ENCODE measurements around the gene ANXA2.
"Not testable (repeated sequence)": the region's sequence is repeated elsewhere in the genome, so short reads cannot be mapped to it uniquely, and the experiment has no call there.

Gene ANXA2

GRCh38 chr15:60416484-60416883 lies 18.7 kb upstream of the ANXA2 start:
- Histone ChIP-seq H2AFZ (ENCODE audit: low read length) (no peak overlapping the region), H2AK5ac (ENCODE audit: low read depth, low read length) (no peak overlapping the region), H4K8ac (ENCODE audit: low read depth, low read length) (no peak overlapping the region), H3K27ac (replicated peaks; ENCODE audit: low read length) (no peak overlapping the region), H2BK5ac (ENCODE audit: low read length) (no peak overlapping the region), H3K9me3 (replicated peaks in 1 of 2; ENCODE audit: control insufficient read depth in 2 of 2, insufficient read depth in 1 of 2, low read depth in 1 of 2, low read length in 2 of 2) (no peaks in the 10 kb centered on the region), H2BK12ac (ENCODE audit: low read length) (no peak overlapping the region), H2BK15ac (ENCODE audit: low read length) (no peak overlapping the region), H3K4me2 (ENCODE audit: insufficient read depth, low read length, poor library complexity, severe bottlenecking) (no peak overlapping the region), H3K4ac (ENCODE audit: low read length) (no peak overlapping the region), H3K23ac (ENCODE audit: low read depth, low read length, poor library complexity) (no peak overlapping the region), H3K27me3 (ENCODE audit: control insufficient read depth in 3 of 3, insufficient read depth in 3 of 3, low read depth in 1 of 3, low read length in 3 of 3) (no peaks in the 10 kb centered on the region), H3K79me1 (ENCODE audit: low read depth, low read length) (no peaks in the 10 kb centered on the region), H3K14ac (ENCODE audit: low read length) (no peak overlapping the region), H3K36me3 (replicated peaks in 1 of 2; ENCODE audit: control insufficient read depth in 2 of 2, insufficient read depth in 2 of 2, low read length in 2 of 2) (peaks cover 0 to 12% of the 10 kb centered on the region in 2 donors), H4K91ac (ENCODE audit: low read depth, low read length, poor library complexity) (no peak overlapping the region), H2BK120ac (ENCODE audit: low read depth, low read length) (no peak overlapping the region), H3K4me1 (ENCODE audit: control insufficient read depth in 2 of 2, insufficient read depth in 1 of 2, low read depth in 1 of 2, low read length in 2 of 2) (no peaks in the 10 kb centered on the region), H3K4me3 (ENCODE audit: low read length in 2 of 2) (no peak overlapping the region), H3K18ac (ENCODE audit: low read length) (no peak overlapping the region), H3K9ac (ENCODE audit: low read depth, low read length, poor library complexity) (no peak overlapping the region)
- no CpG with 5 or more reads among the region's 3 CpGs for WGBS, 2 donors (ENCODE audit: extremely low coverage in 2 of 2, insufficient read length in 2 of 2, insufficient replicate concordance in 1 of 2)
- no peak for DNase-seq (ENCODE audit: low spot score)

GRCh38 chr15:60414016-60414682 lies 16.4 kb upstream of the ANXA2 start:
- DNase-seq (ENCODE audit: low spot score), result no peak
- Histone ChIP-seq H3K23ac (ENCODE audit: low read depth, low read length, poor library complexity) (no peak overlapping the region), H3K27me3 (ENCODE audit: control insufficient read depth in 3 of 3, insufficient read depth in 3 of 3, low read depth in 1 of 3, low read length in 3 of 3) (no peaks in the 10 kb centered on the region), H3K18ac (ENCODE audit: low read length) (no peak overlapping the region), H2BK120ac (ENCODE audit: low read depth, low read length) (no peak overlapping the region), H3K4me3 (ENCODE audit: low read length in 2 of 2) (no peak overlapping the region), H2AK5ac (ENCODE audit: low read depth, low read length) (no peak overlapping the region), H3K4me2 (ENCODE audit: insufficient read depth, low read length, poor library complexity, severe bottlenecking) (no peak overlapping the region), H3K9ac (ENCODE audit: low read depth, low read length, poor library complexity) (no peak overlapping the region), H2BK15ac (ENCODE audit: low read length) (no peak overlapping the region), H3K27ac (replicated peaks; ENCODE audit: low read length) (no peak overlapping the region), H2BK5ac (ENCODE audit: low read length) (no peak overlapping the region), H4K91ac (ENCODE audit: low read depth, low read length, poor library complexity) (no peak overlapping the region), H2BK12ac (ENCODE audit: low read length) (no peak overlapping the region), H3K9me3 (replicated peaks in 1 of 2; ENCODE audit: control insufficient read depth in 2 of 2, insufficient read depth in 1 of 2, low read depth in 1 of 2, low read length in 2 of 2) (no peaks in the 10 kb centered on the region), H3K4me1 (ENCODE audit: control insufficient read depth in 2 of 2, insufficient read depth in 1 of 2, low read depth in 1 of 2, low read length in 2 of 2) (no peaks in the 10 kb centered on the region), H3K36me3 (replicated peaks in 1 of 2; ENCODE audit: control insufficient read depth in 2 of 2, insufficient read depth in 2 of 2, low read length in 2 of 2) (no peaks in the 10 kb centered on the region), H3K79me1 (ENCODE audit: low read depth, low read length) (no peaks in the 10 kb centered on the region), H2AFZ (ENCODE audit: low read length) (no peak overlapping the region), H4K8ac (ENCODE audit: low read depth, low read length) (no peak overlapping the region), H3K14ac (ENCODE audit: low read length) (no peak overlapping the region), H3K4ac (ENCODE audit: low read length) (no peak overlapping the region)
- no CpG with 5 or more reads among the region's 10 CpGs for WGBS, 2 donors (ENCODE audit: extremely low coverage in 2 of 2, insufficient read length in 2 of 2, insufficient replicate concordance in 1 of 2)

- Histone ChIP-seq H3K79me1 (ENCODE audit: low read depth, low read length) (no peaks in the 10 kb centered on the region), H3K4ac (ENCODE audit: low read length) (no peak overlapping the region), H4K8ac (ENCODE audit: low read depth, low read length) (no peak overlapping the region), H4K91ac (ENCODE audit: low read depth, low read length, poor library complexity) (no peak overlapping the region), H2BK5ac (ENCODE audit: low read length) (no peak overlapping the region), H3K4me2 (ENCODE audit: insufficient read depth, low read length, poor library complexity, severe bottlenecking) (no peak overlapping the region), H3K27ac (replicated peaks; ENCODE audit: low read length) (peak overlapping the region; percentile 39), H3K4me1 (ENCODE audit: control insufficient read depth in 2 of 2, insufficient read depth in 1 of 2, low read depth in 1 of 2, low read length in 2 of 2) (no peaks in the 10 kb centered on the region), H3K14ac (ENCODE audit: low read length) (no peak overlapping the region), H3K23ac (ENCODE audit: low read depth, low read length, poor library complexity) (no peak overlapping the region), H3K9ac (ENCODE audit: low read depth, low read length, poor library complexity) (no peak overlapping the region), H3K4me3 (ENCODE audit: low read length in 2 of 2) (no peak overlapping the region), H2BK12ac (ENCODE audit: low read length) (no peak overlapping the region), H3K36me3 (replicated peaks in 1 of 2; ENCODE audit: control insufficient read depth in 2 of 2, insufficient read depth in 2 of 2, low read length in 2 of 2) (no peaks in the 10 kb centered on the region), H2AK5ac (ENCODE audit: low read depth, low read length) (no peak overlapping the region), H3K27me3 (ENCODE audit: control insufficient read depth in 3 of 3, insufficient read depth in 3 of 3, low read depth in 1 of 3, low read length in 3 of 3) (no peaks in the 10 kb centered on the region), H2BK120ac (ENCODE audit: low read depth, low read length) (no peak overlapping the region), H2BK15ac (ENCODE audit: low read length) (no peak overlapping the region), H3K9me3 (replicated peaks in 1 of 2; ENCODE audit: control insufficient read depth in 2 of 2, insufficient read depth in 1 of 2, low read depth in 1 of 2, low read length in 2 of 2) (no peaks in the 10 kb centered on the region), H3K18ac (ENCODE audit: low read length) (no peak overlapping the region), H2AFZ (ENCODE audit: low read length) (no peak overlapping the region)
- no peak for DNase-seq (ENCODE audit: low spot score)
- WGBS, 2 donors (ENCODE audit: extremely low coverage in 2 of 2, insufficient read length in 2 of 2, insufficient replicate concordance in 1 of 2), result no CpG with 5 or more reads among the region's 9 CpGs
Measured at GRCh38 chr15:60413231-60413824, 15.5 kb upstream of the ANXA2 start.

GRCh38 chr15:60412807-60413206 lies 15.0 kb upstream of the ANXA2 start:
- not testable (repeated sequence) for H3K4me3 ChIP-seq (ENCODE audit: low read length in 2 of 2); H4K91ac ChIP-seq (ENCODE audit: low read depth, low read length, poor library complexity); H3K14ac ChIP-seq (ENCODE audit: low read length); H3K27ac ChIP-seq (replicated peaks; ENCODE audit: low read length); H2AFZ ChIP-seq (ENCODE audit: low read length); H3K4me2 ChIP-seq (ENCODE audit: insufficient read depth, low read length, poor library complexity, severe bottlenecking); H3K4ac ChIP-seq (ENCODE audit: low read length); H3K27me3 ChIP-seq (ENCODE audit: control insufficient read depth in 3 of 3, insufficient read depth in 3 of 3, low read depth in 1 of 3, low read length in 3 of 3); H3K9ac ChIP-seq (ENCODE audit: low read depth, low read length, poor library complexity); H3K36me3 ChIP-seq (replicated peaks in 1 of 2; ENCODE audit: control insufficient read depth in 2 of 2, insufficient read depth in 2 of 2, low read length in 2 of 2); H2BK12ac ChIP-seq (ENCODE audit: low read length); H3K4me1 ChIP-seq (ENCODE audit: control insufficient read depth in 2 of 2, insufficient read depth in 1 of 2, low read depth in 1 of 2, low read length in 2 of 2); H2BK5ac ChIP-seq (ENCODE audit: low read length); H2BK120ac ChIP-seq (ENCODE audit: low read depth, low read length); H2AK5ac ChIP-seq (ENCODE audit: low read depth, low read length); H3K9me3 ChIP-seq (replicated peaks in 1 of 2; ENCODE audit: control insufficient read depth in 2 of 2, insufficient read depth in 1 of 2, low read depth in 1 of 2, low read length in 2 of 2); H2BK15ac ChIP-seq (ENCODE audit: low read length); DNase-seq (ENCODE audit: low spot score); H3K18ac ChIP-seq (ENCODE audit: low read length); H4K8ac ChIP-seq (ENCODE audit: low read depth, low read length); H3K79me1 ChIP-seq (ENCODE audit: low read depth, low read length); H3K23ac ChIP-seq (ENCODE audit: low read depth, low read length, poor library complexity)
- WGBS, 2 donors (ENCODE audit: extremely low coverage in 2 of 2, insufficient read length in 2 of 2, insufficient replicate concordance in 1 of 2), result no CpG with 5 or more reads among the region's 21 CpGs

Measured in neuronal stem cell (in vitro differentiated cells).